GM06990 (cell line): ENCODE results near the gene MINDY3.

Experiments
- DNase-seq: peaks from one replicate; pipeline ENCODE4 v3.0.0-alpha.2; 2011; ENCODE audit not compliant: insufficient read length; ENCODE audit errors: extremely low read depth
- H3K27me3 ChIP-seq: replicated peaks from 2 replicates; pipeline ENCODE4 v1.6.0; 2011; ENCODE audit warnings: low read length; ENCODE audit not compliant: control insufficient read depth, insufficient read depth
- H3K36me3 ChIP-seq: 2 replicates; pipeline ENCODE4 v1.5.1; 2011; ENCODE audit warnings: low read length; ENCODE audit not compliant: control insufficient read depth, insufficient read depth
- H3K4me3 ChIP-seq: replicated peaks from 2 replicates; pipeline ENCODE4 v1.5.1; 2011; ENCODE audit warnings: low read depth, mild to moderate bottlenecking, control low read depth, low read length
- TF ChIP-seq, protein P1 (sequence below): IDR thresholded peaks from 2 replicates; pipeline ENCODE4 v1.5.1; 2011; ENCODE audit warnings: low read length, control low read depth, mild to moderate bottlenecking, inconsistent platforms; ENCODE audit not compliant: insufficient read depth, poor library complexity, severe bottlenecking

MINDY3 gene

DNA sequence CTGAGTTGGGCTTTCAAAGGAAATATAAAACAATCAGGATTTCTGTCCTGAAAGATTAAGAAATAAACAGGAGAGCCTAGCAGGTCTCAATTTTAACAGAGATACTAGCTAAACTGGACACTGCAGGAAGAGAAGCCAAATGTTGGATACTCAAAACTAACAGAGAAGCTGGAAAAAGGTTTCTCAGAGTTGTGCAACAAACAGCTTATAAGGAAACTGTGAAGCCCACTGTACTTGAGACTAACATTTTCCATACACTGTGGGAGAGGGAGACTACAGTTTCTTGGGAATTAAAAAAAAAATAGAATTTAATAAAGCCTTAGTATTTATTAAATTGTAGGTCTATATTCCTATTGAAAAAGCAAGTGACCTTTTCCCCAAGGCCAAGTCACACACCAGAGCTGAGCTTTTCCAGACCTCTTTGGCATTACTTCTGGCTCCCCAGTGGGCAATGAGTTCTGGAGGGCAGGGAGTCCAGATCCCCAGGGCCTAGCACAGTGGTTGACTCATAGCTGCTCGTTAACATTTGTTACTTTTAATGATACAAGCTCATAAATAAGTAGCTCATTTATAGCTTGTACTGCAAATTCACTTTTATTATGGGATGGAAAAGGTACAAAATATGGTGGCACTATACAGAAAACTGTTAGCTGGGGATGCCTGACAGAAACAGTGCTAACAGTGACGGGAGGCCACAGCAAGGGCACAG, 68.3 kb downstream of the MINDY3 start:
- no peak for DNase-seq
- Histone ChIP-seq H3K27me3 (no peaks in the 10 kb centered on the region), H3K4me3 (no peak overlapping the region), H3K36me3 (no peaks in the 10 kb centered on the region; the same call in none of the 2 replicates)
- TF ChIP-seq, protein P1, sequence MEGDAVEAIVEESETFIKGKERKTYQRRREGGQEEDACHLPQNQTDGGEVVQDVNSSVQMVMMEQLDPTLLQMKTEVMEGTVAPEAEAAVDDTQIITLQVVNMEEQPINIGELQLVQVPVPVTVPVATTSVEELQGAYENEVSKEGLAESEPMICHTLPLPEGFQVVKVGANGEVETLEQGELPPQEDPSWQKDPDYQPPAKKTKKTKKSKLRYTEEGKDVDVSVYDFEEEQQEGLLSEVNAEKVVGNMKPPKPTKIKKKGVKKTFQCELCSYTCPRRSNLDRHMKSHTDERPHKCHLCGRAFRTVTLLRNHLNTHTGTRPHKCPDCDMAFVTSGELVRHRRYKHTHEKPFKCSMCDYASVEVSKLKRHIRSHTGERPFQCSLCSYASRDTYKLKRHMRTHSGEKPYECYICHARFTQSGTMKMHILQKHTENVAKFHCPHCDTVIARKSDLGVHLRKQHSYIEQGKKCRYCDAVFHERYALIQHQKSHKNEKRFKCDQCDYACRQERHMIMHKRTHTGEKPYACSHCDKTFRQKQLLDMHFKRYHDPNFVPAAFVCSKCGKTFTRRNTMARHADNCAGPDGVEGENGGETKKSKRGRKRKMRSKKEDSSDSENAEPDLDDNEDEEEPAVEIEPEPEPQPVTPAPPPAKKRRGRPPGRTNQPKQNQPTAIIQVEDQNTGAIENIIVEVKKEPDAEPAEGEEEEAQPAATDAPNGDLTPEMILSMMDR: no peak

DNA sequence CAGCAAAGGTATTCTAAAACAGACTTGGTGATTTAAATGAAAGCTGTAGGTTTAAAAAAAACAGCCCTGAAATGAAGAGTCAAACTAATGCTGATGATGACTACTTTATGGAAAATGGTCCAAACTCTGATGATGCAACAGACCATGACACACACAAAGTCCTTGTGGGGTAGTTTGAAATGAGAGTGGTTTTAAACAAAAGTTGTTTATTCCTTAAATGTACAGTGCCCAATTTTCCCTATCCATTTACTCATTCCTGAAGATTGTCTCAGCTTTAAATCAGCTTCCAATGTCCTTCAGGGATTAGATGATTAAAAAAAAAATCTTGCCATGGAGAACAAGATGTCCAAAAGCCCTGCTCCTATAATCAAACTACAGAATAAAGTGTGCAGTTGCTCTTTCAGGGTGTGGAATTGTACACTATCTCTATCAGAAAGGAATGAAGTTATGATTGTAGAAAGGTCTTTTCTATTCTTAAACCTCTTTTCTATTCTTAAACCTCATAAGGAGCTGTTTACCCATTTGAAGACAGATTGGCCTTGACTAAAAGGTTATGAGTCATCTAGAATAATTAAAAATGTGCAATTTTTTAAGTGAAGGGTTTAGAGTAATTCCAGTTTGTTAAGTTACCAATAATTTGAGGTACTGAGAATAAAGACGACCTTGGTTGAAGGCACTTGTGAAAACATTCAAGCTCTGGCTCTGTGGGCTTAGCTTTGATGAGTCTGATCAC, 70.3 kb downstream of the MINDY3 start:
- Histone ChIP-seq H3K36me3 (peaks cover 3% of the 10 kb centered on the region), H3K27me3 (no peaks in the 10 kb centered on the region), H3K4me3 (no peak overlapping the region)
- TF ChIP-seq, protein P1: no peak
- no peak for DNase-seq

DNA sequence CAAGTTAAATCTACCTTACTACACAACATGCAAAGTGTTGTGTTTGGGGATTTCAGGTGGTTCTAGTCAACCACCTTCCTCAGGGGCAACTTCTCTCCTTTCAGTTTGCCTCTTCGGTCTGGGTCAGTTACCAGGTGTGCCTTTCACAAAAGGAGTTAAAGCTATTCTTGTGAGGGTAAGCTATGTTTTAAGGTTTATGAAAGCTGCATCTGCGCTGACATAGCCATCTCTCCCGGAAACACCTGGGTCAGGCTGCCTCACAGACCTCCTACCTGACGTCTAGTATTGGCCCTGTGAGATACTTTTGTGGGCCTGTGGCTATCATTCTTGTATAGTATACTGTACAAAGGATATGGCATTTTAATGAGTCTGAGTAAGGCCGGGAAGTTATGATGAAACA, 72.9 kb downstream of the MINDY3 start:
- Histone ChIP-seq H3K27me3 (no peaks in the 10 kb centered on the region), H3K4me3 (no peak overlapping the region), H3K36me3 (peaks cover 5% of the 10 kb centered on the region)
- DNase-seq: no peak
- TF ChIP-seq, protein P1: no peak

DNA sequence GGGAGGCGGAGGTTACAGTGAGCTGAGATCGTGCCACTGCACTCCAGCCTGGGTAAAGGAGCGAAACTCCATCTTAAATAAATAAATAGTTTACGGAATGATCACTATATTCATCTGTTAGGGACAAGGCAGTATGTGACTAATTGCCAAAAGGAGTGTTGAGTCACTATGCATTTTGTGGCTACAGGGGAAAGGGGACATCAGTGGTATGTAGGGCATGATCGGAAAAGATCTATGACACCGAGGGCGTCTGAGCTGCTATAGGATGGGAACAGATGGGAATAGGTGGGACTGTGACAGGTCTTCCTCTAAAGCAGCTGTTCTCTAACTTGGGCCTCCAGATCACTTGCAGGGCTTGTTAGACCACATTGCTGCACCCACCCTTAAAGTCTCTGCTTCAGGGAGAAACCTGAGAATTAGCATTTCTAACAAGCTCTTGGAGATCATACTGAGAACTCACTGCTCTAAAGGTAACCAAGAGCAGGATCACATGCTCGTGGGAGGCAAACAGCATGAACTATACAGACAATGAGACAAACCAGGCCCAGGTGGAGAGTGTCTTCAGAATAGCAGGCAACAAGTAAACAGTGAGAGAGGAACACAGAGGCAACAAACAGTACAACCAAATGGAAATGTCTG, 75.5 kb downstream of the MINDY3 start:
- no peak for DNase-seq
- Histone ChIP-seq H3K36me3 (peaks cover 5% of the 10 kb centered on the region), H3K27me3 (no peaks in the 10 kb centered on the region), H3K4me3 (no peak overlapping the region)
- TF ChIP-seq, protein P1: no peak

DNA sequence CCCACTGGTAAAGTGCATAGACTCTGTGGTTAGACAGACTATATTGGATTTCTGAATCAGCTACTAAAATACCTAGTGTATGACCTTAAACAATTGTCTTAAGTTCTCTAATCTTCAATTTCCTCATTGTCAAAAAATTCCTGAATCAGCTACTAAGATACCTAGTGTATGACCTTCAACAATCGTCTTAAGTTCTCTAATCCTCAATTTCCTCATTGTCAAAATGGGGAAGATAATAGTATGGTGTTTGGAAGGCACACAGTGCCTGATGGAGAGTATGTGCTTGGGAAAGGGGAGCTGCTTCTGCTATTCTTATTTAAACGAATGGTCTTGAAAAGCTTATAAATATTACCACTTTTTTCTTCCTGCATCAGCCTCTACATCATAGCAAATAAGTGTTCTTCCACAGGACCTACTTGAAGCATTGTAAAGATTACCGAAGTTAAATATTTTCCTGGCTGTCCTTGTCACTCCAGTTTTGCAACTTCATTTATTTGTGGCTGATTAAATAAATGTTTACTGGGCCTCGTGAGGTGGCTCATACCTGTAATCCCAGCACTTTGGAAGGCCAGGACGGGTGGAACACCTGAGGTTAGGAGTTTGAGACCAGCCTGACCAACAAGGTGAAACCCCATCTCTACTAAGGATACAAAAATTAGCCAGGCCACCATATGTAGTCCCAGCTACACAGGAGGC, 76.2 kb downstream of the MINDY3 start:
- DNase-seq: no peak
- TF ChIP-seq, protein P1: no peak
- H3K36me3 ChIP-seq: peaks cover 5% of the 10 kb centered on the region
- H3K4me3 ChIP-seq: no peak overlapping the region
- no peaks in the 10 kb centered on the region for H3K27me3 ChIP-seq
